GM23338 (cell line): ENCODE results near the gene CHI3L1. TPM values are rescaled to one million over a fixed set of nuclear protein-coding genes. Genes with fewer than 3 reads are reported as not detected.

Source experiments
- ATAC-seq: fragments of 200-7000 bp; cut with Tn5 transposase; 3 replicates; pipeline ENCODE4 v1.9.1; 2020
- DNase-seq: peaks from one replicate; pipeline ENCODE4 v3.0.0-alpha.2; 2015; ENCODE audit warnings: low spot score
- H2AFZ ChIP-seq: fragments of 200-600 bp; sonication (generic); 2 replicates; pipeline ENCODE4 v1.8.0; 2016; ENCODE audit warnings: antibody characterized with exemption, mild to moderate bottlenecking, moderate library complexity
- H3F3A ChIP-seq: fragments of 200-600 bp; sonication (generic); replicated peaks from 2 replicates; pipeline ENCODE4 v1.8.0; 2017; ENCODE audit warnings: antibody characterized with exemption, mixed run types, low read depth
- H3K27ac ChIP-seq: fragments of 200-600 bp; sonication (generic); 2 replicates; pipeline ENCODE4 v1.6.1; 2016; ENCODE audit warnings: low read depth
- H3K27me3 ChIP-seq: fragments of 200-600 bp; sonication (generic); 2 replicates; pipeline ENCODE4 v1.8.0; 2016; ENCODE audit warnings: mild to moderate bottlenecking, mixed run types, moderate library complexity; ENCODE audit not compliant: insufficient read depth
- H3K36me3 ChIP-seq: fragments of 200-600 bp; sonication (generic); 2 replicates; pipeline ENCODE4 v1.8.0; 2016; ENCODE audit warnings: mild to moderate bottlenecking; ENCODE audit not compliant: insufficient read depth
- H3K4me1 ChIP-seq: fragments of 200-600 bp; sonication (generic); 2 replicates; pipeline ENCODE4 v1.8.0; 2016; ENCODE audit warnings: mild to moderate bottlenecking, moderate library complexity; ENCODE audit not compliant: insufficient read depth
- H3K4me2 ChIP-seq: fragments of 200-600 bp; sonication (generic); 2 replicates; pipeline ENCODE4 v1.7.1; 2017; ENCODE audit warnings: mixed run types
- H3K4me3 ChIP-seq: fragments of 200-600 bp; sonication (generic); 2 replicates; pipeline ENCODE4 v1.6.1; 2016; ENCODE audit warnings: mixed run types
- H3K79me2 ChIP-seq: fragments of 200-600 bp; sonication (generic); replicated peaks from 2 replicates; pipeline ENCODE4 v1.8.0; 2017; ENCODE audit warnings: mild to moderate bottlenecking; ENCODE audit not compliant: insufficient read depth
- H3K9me2 ChIP-seq: fragments of 200-600 bp; sonication (generic); 2 replicates; pipeline ENCODE4 v1.8.0; 2017; ENCODE audit not compliant: insufficient read depth
- H4K20me1 ChIP-seq: fragments of 200-600 bp; sonication (generic); replicated peaks from 2 replicates; pipeline ENCODE4 v1.8.0; 2017; ENCODE audit warnings: mild to moderate bottlenecking; ENCODE audit not compliant: insufficient read depth
- H3K27ac Mint-ChIP-seq: 2 replicates; pipeline ENCODE4 v1.8.0; 2020; ENCODE audit warnings: inconsistent platforms, mild to moderate bottlenecking, moderate library complexity, mixed read lengths
- H3K27me3 Mint-ChIP-seq: 3 replicates; pipeline ENCODE4 v1.8.0; 2022; ENCODE audit warnings: low read depth, mild to moderate bottlenecking, moderate library complexity, mixed read lengths, inconsistent platforms; ENCODE audit not compliant: insufficient read depth, poor library complexity
- H3K36me3 Mint-ChIP-seq: 3 replicates; pipeline ENCODE4 v1.8.0; 2021; ENCODE audit warnings: low read depth, mild to moderate bottlenecking, inconsistent platforms, moderate library complexity, mixed read lengths
- H3K4me1 Mint-ChIP-seq: 3 replicates; pipeline ENCODE4 v1.8.0; 2020; ENCODE audit warnings: mild to moderate bottlenecking, inconsistent platforms, mixed read lengths
- H3K4me3 Mint-ChIP-seq: 3 replicates; pipeline ENCODE4 v1.8.0; 2021; ENCODE audit warnings: moderate library complexity, mild to moderate bottlenecking, inconsistent platforms, mixed read lengths
- H3K9me3 Mint-ChIP-seq: 3 replicates; pipeline ENCODE4 v1.8.0; 2020; ENCODE audit warnings: moderate library complexity, mild to moderate bottlenecking, inconsistent platforms, mixed read lengths
- CREB1 ChIP-seq: fragments of 250-450 bp; sonication (Bioruptor Pico); IDR thresholded peaks from 2 replicates; pipeline ENCODE4 v1.5.0; 2020; ENCODE audit warnings: low read depth, mild to moderate bottlenecking, moderate library complexity
- ETS1 ChIP-seq: IDR thresholded peaks from 2 replicates; pipeline ENCODE4 v1.6.1; 2016; ENCODE audit warnings: antibody characterized with exemption
- EZH2phosphoT487 ChIP-seq: fragments of 200-600 bp; sonication (generic); IDR thresholded peaks from one replicate; pipeline ENCODE4 v1.8.1; 2018; ENCODE audit warnings: antibody characterized with exemption; ENCODE audit not compliant: unreplicated experiment
- JUNB ChIP-seq: IDR thresholded peaks from one replicate; pipeline ENCODE4 v1.6.1; 2016; ENCODE audit warnings: antibody characterized with exemption; ENCODE audit not compliant: unreplicated experiment
- POLR2AphosphoS5 ChIP-seq: IDR thresholded peaks from 2 replicates; pipeline ENCODE4 v1.6.1; 2016; ENCODE audit warnings: antibody characterized with exemption, low read depth
- REST ChIP-seq: IDR thresholded peaks from one replicate; pipeline ENCODE4 v1.6.1; 2018; ENCODE audit warnings: antibody characterized with exemption; ENCODE audit not compliant: unreplicated experiment
- STAT1 ChIP-seq: IDR thresholded peaks from one replicate; pipeline ENCODE4 v1.6.1; 2016; ENCODE audit warnings: antibody characterized with exemption; ENCODE audit not compliant: unreplicated experiment
- ZNF114 ChIP-seq: fragments of 250-450 bp; sonication (Bioruptor Pico); IDR thresholded peaks from 2 replicates; pipeline ENCODE4 v1.5.0; 2020; ENCODE audit warnings: mild to moderate bottlenecking, moderate library complexity
- ZNF331 ChIP-seq: fragments of 250-450 bp; sonication (Bioruptor Pico); IDR thresholded peaks from 2 replicates; pipeline ENCODE4 v1.5.0; 2020; ENCODE audit warnings: low read depth, mild to moderate bottlenecking, moderate library complexity
- ZNF462 ChIP-seq: fragments of 250-450 bp; sonication (Bioruptor Pico); IDR thresholded peaks from 2 replicates; pipeline ENCODE4 v1.5.0; 2020; ENCODE audit warnings: mild to moderate bottlenecking, moderate library complexity
- polyA plus RNA-seq: library from polyadenylated mRNA; unstranded; fragments of >200 nt; fragmentation: Nextera tagmentation; extraction: Ambion mirVana; gene quantifications from 2 replicates; pipeline ENCODE4 v1.2.1, GENCODE V29; 2016
- total RNA-seq: library from RNA; depleted of rRNA; stranded (reverse); fragments of >200 nt; shearing (Covaris generic); gene quantifications from 2 replicates; pipeline ENCODE4 v1.2.3, GENCODE V29; 2014

The CHI3L1 gene
- total and polyA plus RNA-seq, 2 experiments from 2014 or later: 0.76 TPM; not detected in 1

- TF ChIP-seq REST (no peak), STAT1 (no peak)
These were observed 18.3 kb upstream of the CHI3L1 start (continued) for GRCh38 chr1:203204756-203205155.

GRCh38 chr1:203202431-203203245 lies 16.1 kb upstream of the CHI3L1 start:
- DNase-seq (no peak), ATAC-seq (no peak)
- H3K9me3 Mint-ChIP-seq: no peaks in the 10 kb centered on the region; the same call in 2 of the 3 replicates
- no peak overlapping the region for H3K27ac Mint-ChIP-seq
- Histone ChIP-seq H4K20me1 (no peaks in the 10 kb centered on the region), H3K27me3 (no peaks in the 10 kb centered on the region), H3K4me2 (no peak overlapping the region), H3K4me3 (no peak overlapping the region), H2AFZ (no peak overlapping the region), H3F3A (no peaks in the 10 kb centered on the region), H3K79me2 (no peaks in the 10 kb centered on the region), H3K4me1 (no peaks in the 10 kb centered on the region), H3K36me3 (no peaks in the 10 kb centered on the region), H3K27ac (no peak overlapping the region), H3K9me2 (0 out of 2 replicates have a peak, but pooled peaks cover 4% of the 10 kb centered on the region)
- H3K4me3 Mint-ChIP-seq: no peak overlapping the region
- TF ChIP-seq REST: no peak
- no peak for TF ChIP-seq POLR2AphosphoS5
- no peak for TF ChIP-seq ZNF462 (CRISPR knock-in tag)
- TF ChIP-seq JUNB: no peak
- TF ChIP-seq EZH2phosphoT487: no peak
- TF ChIP-seq ETS1: no peak
- TF ChIP-seq ZNF331 (CRISPR knock-in tag): no peak
- TF ChIP-seq ZNF114 (CRISPR knock-in tag): no peak
- TF ChIP-seq CREB1 (CRISPR knock-in tag): no peak
- H3K27me3 Mint-ChIP-seq: no peaks in the 10 kb centered on the region
- H3K36me3 Mint-ChIP-seq: no peaks in the 10 kb centered on the region
- H3K4me1 Mint-ChIP-seq: peaks cover 5% of the 10 kb centered on the region
